ENCODE measurements around the gene HTR6.

- TF ChIP-seq FOXK2 (IDR thresholded peaks at IDR 0.05) = no peak
- TF ChIP-seq TARDBP (IDR thresholded peaks at IDR 0.05) = no peak
- TF ChIP-seq FOXA1 (IDR thresholded peaks at IDR 0.05) = no peak
Measured at GRCh38 chr1:19665186-19665495, 466 bp downstream of the HTR6 start.
